Liver (tissue), 3 donors: ENCODE measurements around the gene GUCA1A.

Experiments
- ATF3 ChIP-seq: IDR thresholded peaks from 2 replicates; pipeline ENCODE4 v1.6.1; 2016; ENCODE audit warnings: antibody characterized with exemption
- CTCF ChIP-seq: fragments of 150-350 bp; IDR thresholded peaks from 2 replicates; pipeline ENCODE4 v1.5.1; 2017; ENCODE audit warnings: improper control_type of control experiment, low read depth, low read length; ENCODE audit not compliant: missing input control
- EGR1 ChIP-seq, 2 donors: IDR thresholded peaks; 2 replicates each; pipeline ENCODE4 v1.6.1; 2016 to 2018; ENCODE audit warnings: antibody characterized with exemption in 2 of 2, low read depth in 2 of 2
- GABPA ChIP-seq, 2 donors: IDR thresholded peaks in 1 of 2; conservative IDR thresholded peaks in 1 of 2; 2 replicates each; pipeline ENCODE4 v1.6.1; 2016; ENCODE audit warnings: antibody characterized with exemption in 2 of 2, mild to moderate bottlenecking in 1 of 2, moderate library complexity in 1 of 2
- HNF4A ChIP-seq, 2 donors: conservative IDR thresholded peaks; 2 replicates each; pipeline ENCODE4 v1.6.1; 2016; ENCODE audit warnings: antibody characterized with exemption in 2 of 2, mild to moderate bottlenecking in 2 of 2
- HNF4G ChIP-seq: IDR thresholded peaks from 2 replicates; pipeline ENCODE4 v1.6.1; 2016; ENCODE audit warnings: antibody characterized with exemption
- JUND ChIP-seq, 2 donors: IDR thresholded peaks; 2 replicates each; pipeline ENCODE4 v1.6.1; 2016; ENCODE audit warnings: antibody characterized with exemption in 2 of 2
- MAX ChIP-seq: IDR thresholded peaks from 2 replicates; pipeline ENCODE4 v1.6.1; 2016; ENCODE audit warnings: antibody characterized with exemption
- RAD21 ChIP-seq, 2 donors: IDR thresholded peaks; 2 replicates each; pipeline ENCODE4 v1.6.1; 2016; ENCODE audit warnings: antibody characterized with exemption in 2 of 2, mild to moderate bottlenecking in 2 of 2
- REST ChIP-seq: IDR thresholded peaks from 2 replicates; pipeline ENCODE4 v1.6.1; 2016; ENCODE audit warnings: antibody characterized with exemption, mild to moderate bottlenecking
- TAF1 ChIP-seq: conservative IDR thresholded peaks from 2 replicates; pipeline ENCODE4 v1.6.1; 2016; ENCODE audit warnings: antibody characterized with exemption, mild to moderate bottlenecking
- donor health status: healthy.
- donor health status: healthy.

- TF ChIP-seq REST (no peak), CTCF (no peak), HNF4G (no peak), TAF1 (no peak), HNF4A (conservative IDR thresholded peaks at IDR 0.05) (no peak), JUND (IDR thresholded peaks at IDR 0.05) (no peak), MAX (no peak), GABPA (IDR thresholded peaks at IDR 0.05 in 1 of 2, conservative IDR thresholded peaks at IDR 0.05 in 1 of 2) (no peak), RAD21 (IDR thresholded peaks at IDR 0.05) (no peak), ATF3 (no peak), EGR1 (IDR thresholded peaks at IDR 0.05; ENCODE audit: low read depth in 2 of 2) (no peak)
Observed at GRCh38 chr6:42204768-42205282, 31.7 kb downstream of the GUCA1A start.
